IgD-negative memory B cell (primary cell): Measurements from ENCODE around the gene RPS6KL1. TPM values are rescaled to one million over a fixed set of nuclear protein-coding genes. Genes with fewer than 3 reads are reported as not detected.

ENCODE experiments used
- H3K27ac Mint-ChIP-seq, 3 donors: one replicate each; pipeline ENCODE4 v1.8.0; 2020 to 2022; ENCODE audit warnings: mild to moderate bottlenecking in 3 of 3, mixed read lengths in 3 of 3, moderate library complexity in 1 of 3
- H3K27me3 Mint-ChIP-seq: one replicate; pipeline ENCODE4 v1.8.0; 2021; ENCODE audit warnings: mixed read lengths
- H3K36me3 Mint-ChIP-seq: one replicate; pipeline ENCODE4 v1.8.0; 2020; ENCODE audit warnings: mild to moderate bottlenecking, mixed read lengths
- H3K4me1 Mint-ChIP-seq, 3 donors: one replicate each; pipeline ENCODE4 v1.8.0; 2020 to 2022; ENCODE audit warnings: mixed read lengths in 3 of 3, mild to moderate bottlenecking in 1 of 3
- H3K4me3 Mint-ChIP-seq, 4 donors: one replicate each; pipeline ENCODE4 v1.8.0; 2020 to 2022; ENCODE audit warnings: mild to moderate bottlenecking in 4 of 4, mixed read lengths in 4 of 4, moderate library complexity in 3 of 4
- H3K9me3 Mint-ChIP-seq, 3 donors: one replicate each; pipeline ENCODE4 v1.8.0; 2020 to 2021; ENCODE audit warnings: mixed read lengths in 3 of 3, mild to moderate bottlenecking in 1 of 3
- polyA plus RNA-seq: library from polyadenylated mRNA; unstranded; fragments of 300-500 nt; fragmentation: Illumina TruSeq; gene quantifications from one replicate; pipeline ENCODE4 v1.2.3, GENCODE V29; 2021

The RPS6KL1 gene, protein sequence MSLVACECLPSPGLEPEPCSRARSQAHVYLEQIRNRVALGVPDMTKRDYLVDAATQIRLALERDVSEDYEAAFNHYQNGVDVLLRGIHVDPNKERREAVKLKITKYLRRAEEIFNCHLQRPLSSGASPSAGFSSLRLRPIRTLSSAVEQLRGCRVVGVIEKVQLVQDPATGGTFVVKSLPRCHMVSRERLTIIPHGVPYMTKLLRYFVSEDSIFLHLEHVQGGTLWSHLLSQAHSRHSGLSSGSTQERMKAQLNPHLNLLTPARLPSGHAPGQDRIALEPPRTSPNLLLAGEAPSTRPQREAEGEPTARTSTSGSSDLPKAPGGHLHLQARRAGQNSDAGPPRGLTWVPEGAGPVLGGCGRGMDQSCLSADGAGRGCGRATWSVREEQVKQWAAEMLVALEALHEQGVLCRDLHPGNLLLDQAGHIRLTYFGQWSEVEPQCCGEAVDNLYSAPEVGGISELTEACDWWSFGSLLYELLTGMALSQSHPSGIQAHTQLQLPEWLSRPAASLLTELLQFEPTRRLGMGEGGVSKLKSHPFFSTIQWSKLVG
- polyA plus RNA-seq = 1.4 TPM

DNA sequence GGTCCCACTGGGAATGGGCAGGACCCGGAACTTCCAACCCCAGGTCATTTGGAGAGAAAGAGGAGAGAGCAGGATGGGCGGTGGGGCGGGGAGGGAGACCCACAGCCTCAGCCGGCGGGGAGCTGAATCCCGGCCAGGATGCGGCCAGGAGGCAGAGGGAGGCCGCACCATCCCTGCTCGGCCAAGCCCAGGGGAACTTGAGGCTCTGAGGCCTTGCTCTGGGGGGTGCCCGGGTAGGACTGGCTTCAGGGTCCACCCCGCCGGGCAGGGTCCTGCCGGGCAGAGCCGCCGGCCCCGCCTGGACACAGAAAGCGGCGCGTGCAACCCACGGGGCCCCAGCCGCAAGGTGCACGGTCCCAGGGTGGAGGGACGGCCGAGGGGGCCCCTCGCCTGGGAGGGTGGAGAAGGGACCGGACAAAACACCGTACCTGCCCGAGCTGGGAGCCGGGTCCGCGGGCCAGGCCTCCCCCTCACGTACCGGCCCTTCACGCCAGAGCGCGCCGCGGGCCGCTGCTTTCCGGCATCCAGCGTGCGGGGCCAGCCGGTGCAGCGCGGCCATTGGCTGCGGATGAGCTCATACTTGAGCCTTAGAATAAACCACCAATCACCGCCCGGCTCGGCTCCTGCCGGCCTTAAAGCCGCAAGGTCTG lies at the start of gene RPS6KL1:
TSS of gene RPS6KL1 (minus strand) at position 509 of the 650 bp plus-strand sequence. CDS start 1,719 bp downstream, outside the sequence.
- Mint-ChIP-seq H3K36me3 (no peaks in the 10 kb centered on the region), H3K27ac (peak within 1 kb of the TSS in 1 of 3 donors; percentile 50), H3K4me1 (peaks cover 0 to 8% (median 7%) of the 10 kb centered on the region in 3 donors), H3K27me3 (no peaks in the 10 kb centered on the region), H3K4me3 (peak within 1 kb of the TSS; percentile 57 to 87 (median 78)), H3K9me3 (no peaks in the 10 kb centered on the region)

DNA sequence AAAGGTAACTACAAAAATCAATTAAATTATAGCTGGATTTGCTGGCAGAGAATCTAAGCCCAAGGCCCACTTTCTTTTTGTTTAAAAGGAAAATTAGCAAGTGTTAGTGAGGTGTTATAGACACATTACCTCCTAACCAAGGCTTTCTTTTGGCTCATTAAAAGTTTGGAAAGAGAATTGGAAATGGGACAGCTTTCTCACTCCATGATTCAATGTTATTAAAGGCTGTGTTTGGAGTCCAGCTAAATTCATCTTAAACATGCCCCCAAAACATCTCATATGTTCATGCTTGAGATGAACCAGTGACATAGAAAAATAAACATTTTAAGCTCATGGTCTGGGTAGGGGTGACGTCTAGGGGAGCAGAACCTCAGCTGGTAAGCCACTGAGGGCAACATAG lies 45.8 kb upstream of the RPS6KL1 start:
- Mint-ChIP-seq H3K4me1 (peaks cover 2 to 6% (median 4%) of the 10 kb centered on the region in 3 donors), H3K36me3 (peaks cover 1% of the 10 kb centered on the region), H3K27me3 (peaks cover 1% of the 10 kb centered on the region), H3K4me3 (no peak overlapping the region), H3K27ac (no peak overlapping the region), H3K9me3 (no peaks in the 10 kb centered on the region)

DNA sequence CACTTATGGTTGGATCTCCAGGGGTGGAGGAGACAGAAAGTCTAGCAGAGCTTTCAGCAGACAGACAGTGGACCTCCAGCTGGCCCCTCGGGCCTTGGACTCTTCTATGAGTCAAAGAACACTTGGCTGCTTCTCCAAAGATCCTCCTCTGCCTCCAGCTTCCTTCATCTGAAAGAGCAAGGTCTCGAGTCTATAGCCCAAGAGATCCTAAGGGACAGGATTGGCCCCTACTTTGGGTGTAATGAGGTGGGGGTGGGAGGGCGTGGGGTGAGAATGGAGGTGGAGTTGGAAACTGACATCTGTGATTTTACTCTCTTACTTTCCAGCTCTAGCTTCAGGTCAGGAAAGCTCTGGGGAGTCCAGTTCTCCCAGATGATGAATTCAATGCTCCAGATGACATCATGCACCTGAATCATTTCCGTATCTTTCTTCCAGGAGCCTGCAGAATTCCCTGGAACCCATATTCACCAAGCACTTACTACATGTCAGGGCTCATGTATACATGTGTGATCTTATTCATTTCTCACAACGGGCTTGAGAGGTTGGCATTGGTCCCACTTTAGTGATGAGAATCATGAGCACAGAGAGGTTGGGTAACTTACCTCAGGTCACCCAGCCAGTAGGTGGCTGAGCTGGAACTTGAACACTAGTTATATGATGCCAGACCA lies 42.6 kb upstream of the RPS6KL1 start:
- no peak overlapping the region for H3K4me3 Mint-ChIP-seq
- peaks cover 5% of the 10 kb centered on the region for H3K27me3 Mint-ChIP-seq
- H3K4me1 Mint-ChIP-seq = peaks cover 12 to 17% (median 15%) of the 10 kb centered on the region in 3 donors
- peaks cover 1% of the 10 kb centered on the region for H3K36me3 Mint-ChIP-seq
- H3K27ac Mint-ChIP-seq = no peak overlapping the region
- no peaks in the 10 kb centered on the region for H3K9me3 Mint-ChIP-seq

DNA sequence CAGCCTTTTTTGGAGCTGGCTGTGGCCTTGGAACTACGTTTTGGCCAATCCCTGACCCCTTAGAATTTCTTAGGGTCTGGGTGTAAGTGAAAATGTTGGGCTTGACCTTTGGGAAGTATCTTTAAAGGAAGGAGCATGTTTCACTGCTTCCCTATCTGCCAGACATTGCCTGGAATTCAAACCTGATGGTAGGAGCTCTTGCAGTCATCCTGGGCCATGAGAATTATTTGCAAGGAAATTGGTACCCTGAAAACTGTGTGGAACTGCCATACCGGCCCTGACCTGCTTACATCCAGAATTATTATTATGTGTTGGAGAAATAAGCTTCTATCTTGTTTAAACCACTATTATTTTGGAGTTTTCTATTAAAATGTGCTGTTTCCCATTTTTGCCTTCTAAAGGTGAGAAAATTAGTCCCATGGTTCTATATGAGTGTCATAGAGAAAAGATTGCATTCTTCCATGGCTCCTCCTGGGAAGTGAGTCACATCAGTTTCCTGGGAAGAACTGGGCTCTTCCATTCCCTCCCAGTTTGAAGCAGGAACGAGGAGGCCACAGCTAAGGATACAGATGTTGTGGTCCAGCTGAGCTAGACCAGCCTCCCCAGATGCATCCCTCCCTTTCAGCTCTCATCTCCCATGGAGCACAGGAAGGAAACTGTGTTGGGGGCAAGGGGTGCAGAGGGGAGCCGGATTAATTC lies 41.9 kb upstream of the RPS6KL1 start:
- Mint-ChIP-seq H3K9me3 (no peaks in the 10 kb centered on the region), H3K4me3 (no peak overlapping the region), H3K4me1 (peaks cover 12 to 17% (median 15%) of the 10 kb centered on the region in 3 donors), H3K36me3 (no peaks in the 10 kb centered on the region), H3K27me3 (peaks cover 4% of the 10 kb centered on the region), H3K27ac (peak overlapping the region in 1 of 3 donors; percentile 33)

DNA sequence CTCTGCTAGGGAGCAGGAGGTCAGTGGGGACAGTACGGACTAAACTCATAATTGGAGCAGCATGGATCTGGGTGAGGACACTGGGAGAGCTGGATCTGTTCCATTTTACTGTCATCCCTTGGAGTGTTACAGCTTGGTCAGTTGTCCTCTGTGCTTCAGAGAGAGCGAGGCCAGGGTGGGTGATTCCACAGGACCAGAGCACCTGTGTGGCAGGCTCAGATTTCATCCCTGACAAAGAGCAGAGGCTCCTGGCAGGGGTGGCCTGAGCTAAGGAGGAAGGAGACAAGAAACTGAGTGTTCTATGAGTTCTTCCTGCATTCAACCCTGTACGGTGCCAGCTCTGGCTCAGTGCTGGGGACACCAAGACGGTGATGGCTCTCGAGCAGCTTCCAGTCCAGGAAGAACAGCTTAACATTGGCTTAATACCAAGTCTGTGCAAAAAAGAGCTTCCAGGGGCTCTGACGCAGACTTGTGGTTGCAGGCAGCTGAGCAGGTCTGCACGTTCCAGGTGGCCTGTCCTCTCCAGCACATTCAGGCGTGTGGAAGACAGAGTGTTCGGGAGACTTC lies 40.7 kb upstream of the RPS6KL1 start:
- H3K27ac Mint-ChIP-seq = peak overlapping the region in 2 of 3 donors; percentile 1 to 2
- H3K4me1 Mint-ChIP-seq = peaks cover 12 to 17% (median 15%) of the 10 kb centered on the region in 3 donors
- H3K4me3 Mint-ChIP-seq = peak overlapping the region in 1 of 4 donors; percentile 27

DNA sequence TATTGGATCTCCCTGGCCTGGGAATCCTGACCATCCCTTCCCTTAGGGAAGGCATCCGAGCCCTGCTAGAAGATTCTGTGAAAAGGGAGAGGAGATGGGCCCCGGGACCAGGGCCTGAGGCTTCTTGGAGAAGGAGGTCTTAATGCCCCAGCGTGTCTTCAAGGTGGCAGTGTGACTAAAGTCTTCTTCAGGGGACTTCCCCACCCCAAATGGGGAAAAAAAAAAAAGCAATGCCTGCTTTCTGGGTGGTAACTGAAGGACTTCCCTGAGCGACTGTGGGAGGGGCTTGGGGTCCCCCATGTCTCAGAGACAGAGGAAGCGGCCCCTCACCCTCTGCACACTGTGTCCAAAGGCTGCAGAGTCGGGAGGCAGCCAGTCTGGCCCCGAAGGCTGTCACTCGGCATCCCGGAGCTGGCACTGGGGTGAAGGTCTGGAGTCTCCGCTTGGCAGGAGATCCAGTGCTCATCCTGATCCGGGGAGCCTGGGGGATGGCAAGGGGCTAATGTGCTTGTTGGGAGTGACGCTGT lies 40.2 kb upstream of the RPS6KL1 start:
- no peaks in the 10 kb centered on the region for H3K36me3 Mint-ChIP-seq
- peak overlapping the region in 1 of 4 donors; percentile 83 for H3K4me3 Mint-ChIP-seq
- H3K27ac Mint-ChIP-seq = peak overlapping the region; percentile 2 to 69 (median 8)

More for the DNA sequence above, 40.7 kb upstream of the RPS6KL1 start:
- no peaks in the 10 kb centered on the region for H3K36me3 Mint-ChIP-seq
- H3K9me3 Mint-ChIP-seq = no peaks in the 10 kb centered on the region
- peaks cover 4% of the 10 kb centered on the region for H3K27me3 Mint-ChIP-seq

DNA sequence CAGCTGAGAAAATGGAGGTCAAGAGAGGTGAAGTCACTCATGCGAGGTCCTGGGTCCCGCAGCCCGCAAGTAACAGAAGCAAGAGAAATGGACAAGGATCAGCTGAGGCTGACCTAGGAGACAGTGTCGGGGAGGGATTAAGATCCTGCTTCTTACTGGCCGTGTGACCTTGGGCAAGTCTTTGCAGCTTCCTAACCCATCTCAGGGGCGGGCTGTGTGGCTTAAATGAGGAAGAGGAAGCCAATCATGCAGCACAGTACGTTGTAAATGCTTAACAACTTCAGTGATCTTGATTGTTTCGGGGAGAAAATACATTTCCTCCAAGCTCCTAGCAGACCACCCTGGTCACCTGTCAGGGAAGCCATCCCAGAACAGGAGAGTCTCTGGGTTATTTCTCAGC lies 39.4 kb upstream of the RPS6KL1 start:
- H3K4me1 Mint-ChIP-seq = peaks cover 12 to 17% (median 15%) of the 10 kb centered on the region in 3 donors
- peak overlapping the region; percentile 2 to 69 (median 8) for H3K27ac Mint-ChIP-seq
- H3K4me3 Mint-ChIP-seq = peak overlapping the region; percentile 6 to 87 (median 75)
- peaks cover 4% of the 10 kb centered on the region for H3K27me3 Mint-ChIP-seq
- no peaks in the 10 kb centered on the region for H3K36me3 Mint-ChIP-seq
- no peaks in the 10 kb centered on the region for H3K9me3 Mint-ChIP-seq

More for the DNA sequence above, 40.2 kb upstream of the RPS6KL1 start:
- H3K9me3 Mint-ChIP-seq = no peaks in the 10 kb centered on the region
- peaks cover 12 to 17% (median 15%) of the 10 kb centered on the region in 3 donors for H3K4me1 Mint-ChIP-seq
- H3K27me3 Mint-ChIP-seq = peaks cover 4% of the 10 kb centered on the region

DNA sequence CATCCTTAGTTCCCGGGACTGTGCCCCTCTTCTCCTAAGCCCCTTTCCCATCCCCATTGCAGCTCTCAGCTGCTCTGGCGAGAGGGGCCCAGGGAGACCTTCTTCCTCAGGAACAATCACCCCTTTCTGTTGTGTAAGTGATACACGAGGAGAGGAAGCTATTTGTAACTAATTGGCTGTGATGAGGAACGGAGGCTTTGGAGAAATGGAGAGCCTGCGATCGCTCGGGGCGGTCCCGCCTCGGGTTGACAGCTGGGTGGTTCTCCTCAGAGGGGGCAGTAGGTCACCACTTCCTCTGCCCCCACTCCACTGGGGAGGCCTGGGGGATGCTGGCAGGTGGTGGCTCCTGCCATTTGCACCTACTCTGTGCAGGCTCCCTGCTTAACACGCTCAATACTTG lies 39.0 kb upstream of the RPS6KL1 start:
- Mint-ChIP-seq H3K27me3 (peaks cover 4% of the 10 kb centered on the region), H3K4me3 (peak overlapping the region; percentile 6 to 87 (median 75)), H3K4me1 (peaks cover 12 to 17% (median 15%) of the 10 kb centered on the region in 3 donors), H3K27ac (peak overlapping the region in 2 of 3 donors; percentile 2 to 8), H3K9me3 (no peaks in the 10 kb centered on the region), H3K36me3 (no peaks in the 10 kb centered on the region)

DNA sequence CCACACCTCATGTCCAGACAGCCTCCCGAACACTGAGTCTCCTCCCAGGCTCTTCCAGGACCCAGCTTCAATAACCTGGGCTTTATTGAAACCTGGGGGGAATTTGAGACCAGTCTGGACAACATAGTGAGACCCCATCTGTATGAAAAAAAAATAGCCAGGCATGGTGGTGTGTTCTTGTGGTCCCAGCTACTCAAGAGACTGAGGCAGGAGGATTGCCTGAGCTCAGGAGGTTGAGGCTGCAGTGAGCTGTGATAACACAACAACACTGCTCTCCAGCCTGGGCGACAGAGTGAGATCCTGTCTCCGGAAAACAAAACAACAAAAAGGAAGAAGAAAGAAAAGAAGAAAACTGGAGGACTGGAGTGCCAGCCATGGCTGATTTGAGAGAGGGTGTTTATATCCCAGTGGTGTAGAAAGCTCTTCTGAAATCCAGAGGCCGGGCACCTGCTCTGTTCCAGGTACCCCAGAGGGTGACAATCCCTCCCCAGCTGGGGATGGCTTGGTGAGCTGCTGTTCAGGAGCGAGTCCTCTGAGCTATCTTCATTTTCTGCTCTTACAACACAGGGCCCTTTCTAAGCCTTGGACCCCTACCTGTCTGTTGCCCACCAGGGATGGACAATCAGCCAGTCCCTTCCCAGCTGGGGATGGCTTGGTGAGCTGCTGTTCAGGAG lies 38.3 kb upstream of the RPS6KL1 start:
- H3K9me3 Mint-ChIP-seq = no peaks in the 10 kb centered on the region
- H3K4me1 Mint-ChIP-seq = peaks cover 12 to 18% (median 15%) of the 10 kb centered on the region in 3 donors
- H3K27ac Mint-ChIP-seq = no peak overlapping the region

DNA sequence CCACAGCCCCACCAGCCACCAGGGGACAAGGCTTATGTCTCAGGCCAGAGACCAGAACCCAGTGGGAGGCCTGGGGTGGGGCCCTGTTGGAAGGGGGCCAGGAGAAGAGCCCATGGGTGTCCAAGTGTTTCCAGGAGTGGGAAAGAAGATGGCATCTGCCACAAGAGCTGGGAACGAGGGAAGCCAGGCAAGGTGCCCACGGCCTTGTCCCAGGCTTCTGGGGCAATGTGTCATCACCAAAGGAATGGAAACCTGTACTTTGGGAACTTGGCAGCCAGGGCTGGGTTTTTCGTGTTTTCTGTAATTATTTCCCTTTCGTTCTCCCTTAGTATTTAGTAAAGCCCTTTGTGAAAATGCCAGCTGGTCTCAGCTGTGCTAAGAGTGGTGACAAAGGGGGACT lies 37.7 kb upstream of the RPS6KL1 start:
- no peaks in the 10 kb centered on the region for H3K36me3 Mint-ChIP-seq
- H3K9me3 Mint-ChIP-seq = no peaks in the 10 kb centered on the region
- H3K4me1 Mint-ChIP-seq = peaks cover 12 to 20% (median 15%) of the 10 kb centered on the region in 3 donors
- peak overlapping the region in 1 of 4 donors; percentile 43 for H3K4me3 Mint-ChIP-seq
- peaks cover 6% of the 10 kb centered on the region for H3K27me3 Mint-ChIP-seq
- H3K27ac Mint-ChIP-seq = no peak overlapping the region

More for the DNA sequence above, 38.3 kb upstream of the RPS6KL1 start:
- Mint-ChIP-seq H3K36me3 (no peaks in the 10 kb centered on the region), H3K4me3 (no peak overlapping the region), H3K27me3 (peaks cover 4% of the 10 kb centered on the region)

DNA sequence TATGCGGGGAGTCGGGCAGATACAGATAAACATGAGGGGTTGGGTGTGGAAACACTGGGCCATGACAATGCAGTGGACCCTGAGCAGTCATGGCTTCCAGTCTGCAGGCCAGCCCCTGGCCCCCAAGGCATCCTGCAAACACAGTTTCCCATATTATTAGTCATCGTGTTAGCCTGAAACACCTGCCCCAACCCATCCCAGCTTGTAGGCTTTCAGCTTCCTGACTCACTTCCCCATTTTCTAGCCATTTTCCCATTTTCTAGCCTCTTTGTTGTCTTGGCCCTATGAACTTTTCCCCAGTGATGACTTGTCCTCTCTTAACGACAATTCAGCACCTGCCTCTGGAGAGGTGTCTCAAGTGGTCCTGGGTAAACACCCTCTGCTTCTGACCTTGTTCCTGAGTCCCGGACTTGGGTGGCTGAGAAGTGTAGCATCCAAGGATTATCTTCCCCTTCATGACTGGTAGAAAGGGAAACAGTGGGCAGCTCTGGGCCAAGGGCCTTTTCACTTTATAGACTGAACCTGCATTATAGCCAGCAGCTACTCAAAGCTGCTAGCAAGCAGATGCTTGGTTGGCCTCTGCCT lies 36.6 kb upstream of the RPS6KL1 start:
- Mint-ChIP-seq H3K4me1 (peaks cover 12 to 20% (median 15%) of the 10 kb centered on the region in 3 donors), H3K36me3 (no peaks in the 10 kb centered on the region), H3K9me3 (no peaks in the 10 kb centered on the region), H3K27ac (no peak overlapping the region), H3K4me3 (no peak overlapping the region), H3K27me3 (peaks cover 6% of the 10 kb centered on the region)

DNA sequence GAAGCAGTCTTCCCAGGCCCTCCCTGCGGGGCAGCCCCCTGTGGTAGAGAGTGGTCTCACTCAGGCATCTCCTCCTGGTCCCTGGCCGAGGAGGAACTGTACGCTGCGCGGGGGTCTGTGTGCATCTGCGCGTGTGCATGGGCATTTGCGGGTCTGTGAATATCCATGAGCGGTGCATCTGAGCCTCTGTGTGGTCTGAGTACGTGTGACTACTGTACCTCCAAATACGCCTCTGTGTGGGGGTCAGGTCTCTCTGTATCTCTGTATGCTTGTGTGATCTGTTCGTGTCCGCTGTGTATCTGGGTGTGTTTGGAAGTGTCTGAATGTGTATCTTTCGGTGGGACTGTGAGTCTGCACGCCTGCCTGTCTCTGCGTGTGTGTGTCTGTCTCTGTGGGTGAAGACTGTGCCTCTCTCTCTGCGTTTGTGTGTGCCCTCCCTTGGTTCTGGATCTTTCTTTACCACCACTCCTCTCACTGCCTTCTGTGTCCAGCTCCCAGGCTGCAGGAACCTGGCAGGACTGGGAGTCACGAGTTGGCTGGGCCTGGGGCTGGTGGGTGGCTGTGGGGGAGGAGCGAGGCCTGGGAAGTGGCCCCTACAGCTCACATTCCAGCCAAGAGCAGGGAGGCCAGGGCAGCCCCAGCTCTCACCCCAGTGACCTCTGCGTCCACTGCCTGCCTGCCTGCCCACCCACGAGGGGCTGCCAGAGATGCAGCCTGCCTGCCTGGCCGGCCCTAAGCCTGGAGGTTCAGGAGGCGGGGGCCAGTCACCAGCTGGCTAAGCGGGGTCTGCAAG lies 33.4 kb upstream of the RPS6KL1 start:
- no peaks in the 10 kb centered on the region for H3K9me3 Mint-ChIP-seq
- peak overlapping the region; percentile 2 to 81 (median 70) for H3K4me3 Mint-ChIP-seq
- peaks cover 2% of the 10 kb centered on the region for H3K36me3 Mint-ChIP-seq
- peak overlapping the region in 1 of 3 donors; percentile 9 for H3K27ac Mint-ChIP-seq
- H3K27me3 Mint-ChIP-seq = peaks cover 6% of the 10 kb centered on the region
- H3K4me1 Mint-ChIP-seq = peaks cover 0 to 3% (median 0%) of the 10 kb centered on the region in 3 donors
